ENCODE measurements around the gene ARRDC3. TPM values are rescaled to one million over a fixed set of nuclear protein-coding genes. Genes with fewer than 3 reads are reported as not detected.

ARRDC3 gene
- total RNA-seq, 1 experiment from 2014 or later, result 2.8 TPM

GRCh38 chr5:91359962-91360609 is 23.0 kb downstream of the ARRDC3 start:
- Histone ChIP-seq H3K27me3 (ENCODE audit: insufficient read depth, low read length) (no peaks in the 10 kb centered on the region), H3K56ac (ENCODE audit: insufficient read length, low read depth, low read length) (no peak overlapping the region), H3K4me1 (ENCODE audit: insufficient read depth, low read length) (peaks cover 4% of the 10 kb centered on the region; the same call in 1 of the 2 replicates), H3K4ac (ENCODE audit: low read depth, low read length) (no peak overlapping the region), H4K20me1 (ENCODE audit: control insufficient read depth, insufficient read depth, insufficient read length) (no peaks in the 10 kb centered on the region), H3K23me2 (ENCODE audit: insufficient read length, low read depth, low read length, poor library complexity, severe bottlenecking) (no peaks in the 10 kb centered on the region), H4K91ac (ENCODE audit: insufficient read length, low read depth, low read length) (no peak overlapping the region), H3K9ac (ENCODE audit: extremely low read depth, insufficient read length, low read length) (no peak overlapping the region), H3T11ph (ENCODE audit: low read length) (no peak overlapping the region), H2BK20ac (ENCODE audit: low read depth, low read length, poor library complexity, severe bottlenecking) (no peak overlapping the region), H4K5ac (ENCODE audit: insufficient read length, low read depth, low read length) (no peak overlapping the region), H3K79me2 (ENCODE audit: insufficient read depth, low read length) (no peaks in the 10 kb centered on the region), H3K79me1 (ENCODE audit: insufficient read depth, low read depth, low read length, poor library complexity, severe bottlenecking) (no peaks in the 10 kb centered on the region), H2BK12ac (ENCODE audit: insufficient read length, low read depth, low read length) (no peak overlapping the region), H2BK120ac (ENCODE audit: low read depth, low read length, poor library complexity, severe bottlenecking) (no peak overlapping the region), H2AFZ (ENCODE audit: low read length) (no peak overlapping the region), H2BK15ac (ENCODE audit: low read depth, low read length) (no peak overlapping the region), H3K9me3 (ENCODE audit: control insufficient read depth, low read depth, low read length) (no peaks in the 10 kb centered on the region), H4K8ac (replicated peaks; ENCODE audit: insufficient read length, low read depth, low read length) (no peak overlapping the region), H3K18ac (ENCODE audit: insufficient read length, low read depth, low read length) (no peak overlapping the region), H3K4me2 (ENCODE audit: insufficient read depth, insufficient read length, low read length) (no peak overlapping the region), H2AK5ac (ENCODE audit: insufficient read length, low read length) (no peak overlapping the region), H3K27ac (ENCODE audit: insufficient read length, low read depth, low read length) (no peak overlapping the region), H3K14ac (ENCODE audit: insufficient read depth, low read length) (no peak overlapping the region), H2BK5ac (ENCODE audit: insufficient read length, low read length) (no peak overlapping the region), H3K23ac (ENCODE audit: insufficient read length, low read depth, low read length) (no peak overlapping the region)
- no peak overlapping the region for H3K4me3 Mint-ChIP-seq
- TF ChIP-seq CTCF (conservative IDR thresholded peaks at IDR 0.05), result no peak
- no peak for DNase-seq
- no peaks in the 10 kb centered on the region for H3K36me3 Mint-ChIP-seq (ENCODE audit: insufficient read depth in 1 of 3, low read depth in 3 of 3)
- no peak overlapping the region for H3K27ac Mint-ChIP-seq
- WGBS (ENCODE audit: extremely low coverage, insufficient read length, low lambda C conversion rate), result no CpG with 5 or more reads among the region's 4 CpGs
- no peaks in the 10 kb centered on the region for H3K9me3 Mint-ChIP-seq
- peaks cover 17 to 19% of the 10 kb centered on the region in 2 experiments for H3K4me1 Mint-ChIP-seq
- H3K27me3 Mint-ChIP-seq (ENCODE audit: low read depth), result no peaks in the 10 kb centered on the region

Data from H9 (cell line).